Suppressor macrophage treated with lipopolysaccharide for 1 hour (primary cell): ENCODE data around the gene SYT11.
A peak's percentile ranks its signal among the peaks of the same experiment; 100 is the strongest.
"Not testable (repeated sequence)": the region's sequence is repeated elsewhere in the genome, so short reads cannot be mapped to it uniquely, and the experiment has no call there.

Experiments used
- DNase-seq, 3 donors: peaks; one replicate each; pipeline ENCODE4 v3.0.0-alpha.2; 2020 to 2022

Gene SYT11

DNA sequence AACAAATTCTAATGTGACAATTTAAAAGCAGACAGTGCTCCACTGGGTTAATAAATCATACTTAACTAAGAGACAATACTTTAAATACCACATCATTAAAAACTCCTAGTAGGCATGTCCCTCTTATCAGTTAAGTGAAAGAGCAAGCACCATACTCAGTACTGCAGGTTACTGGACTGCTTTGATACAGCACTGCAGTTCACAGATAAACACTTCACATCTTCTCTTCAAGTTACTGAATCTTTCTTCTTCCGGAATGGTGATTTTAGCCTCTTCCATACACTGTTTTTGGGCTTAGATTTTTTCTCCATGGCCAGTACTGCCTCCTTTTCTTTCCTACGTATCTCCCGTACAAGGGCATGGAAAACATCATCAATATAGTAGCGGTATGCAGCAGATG, 40.8 kb downstream of the SYT11 start:
- DNase-seq, result no peak

DNA sequence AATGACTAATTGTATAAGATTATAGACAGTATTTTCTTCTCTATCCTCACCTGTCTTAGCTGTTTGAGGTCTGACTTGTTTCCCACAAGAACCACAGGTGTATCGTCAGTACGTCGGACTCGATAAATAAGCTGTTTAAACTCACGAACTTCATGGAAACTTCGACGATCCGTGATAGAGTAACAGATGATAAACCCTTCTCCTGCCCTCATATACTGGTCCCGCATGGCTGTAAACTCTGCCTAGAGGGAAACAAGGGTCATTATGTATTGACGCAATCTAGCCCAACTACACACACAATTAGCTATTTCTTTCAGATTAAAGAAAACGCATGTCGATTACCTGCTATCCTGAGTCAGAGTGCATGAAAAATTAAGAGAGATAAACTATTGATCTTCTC, 44.9 kb downstream of the SYT11 start:
- no peak for DNase-seq

DNA sequence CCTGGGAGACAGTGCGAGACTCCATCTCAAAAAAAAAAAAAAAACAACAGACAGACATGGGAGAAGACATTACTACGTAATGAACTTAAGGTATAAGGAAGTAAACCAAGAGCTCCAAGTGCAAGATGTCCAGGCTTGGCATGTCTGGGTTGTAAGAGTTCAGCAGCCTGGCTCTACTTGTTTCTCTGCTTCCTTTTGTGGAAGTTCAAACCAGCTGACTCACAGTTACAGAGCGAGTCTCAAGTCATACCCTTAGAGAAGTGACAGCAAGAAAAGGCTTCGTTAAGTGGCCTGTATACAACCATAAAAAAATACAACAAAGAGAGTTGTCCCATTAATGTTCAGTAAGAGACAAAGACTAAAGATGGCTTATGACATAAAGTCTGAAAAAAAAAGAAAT, 50.5 kb downstream of the SYT11 start:
- DNase-seq, result peak; percentile 81 to 91 (median 86)

DNA sequence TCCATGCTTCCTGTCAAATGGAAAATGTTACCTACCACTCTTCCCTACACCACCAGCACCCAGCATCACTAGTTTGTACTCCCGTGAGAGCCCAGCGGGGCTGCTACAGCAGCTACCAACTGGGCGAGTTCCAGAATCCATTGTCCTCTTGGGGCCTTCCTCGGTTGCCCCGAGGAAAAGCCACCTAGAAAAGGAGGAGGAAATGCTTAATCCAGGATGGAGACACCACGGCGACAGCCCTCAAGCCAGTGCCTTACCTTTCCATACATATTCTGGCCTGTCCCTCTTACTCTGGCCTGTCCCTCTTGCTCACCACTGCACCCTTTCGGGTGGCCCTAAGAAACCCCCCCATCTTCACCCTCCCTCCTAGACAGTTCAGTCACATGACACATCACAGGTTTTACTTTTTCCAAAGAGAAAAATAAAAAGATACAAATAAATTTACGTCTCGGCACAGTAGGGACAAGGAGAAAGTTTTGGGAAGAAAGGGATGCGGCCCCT, 51.3 kb downstream of the SYT11 start:
- peak; percentile 30 to 43 (median 35) for DNase-seq

DNA sequence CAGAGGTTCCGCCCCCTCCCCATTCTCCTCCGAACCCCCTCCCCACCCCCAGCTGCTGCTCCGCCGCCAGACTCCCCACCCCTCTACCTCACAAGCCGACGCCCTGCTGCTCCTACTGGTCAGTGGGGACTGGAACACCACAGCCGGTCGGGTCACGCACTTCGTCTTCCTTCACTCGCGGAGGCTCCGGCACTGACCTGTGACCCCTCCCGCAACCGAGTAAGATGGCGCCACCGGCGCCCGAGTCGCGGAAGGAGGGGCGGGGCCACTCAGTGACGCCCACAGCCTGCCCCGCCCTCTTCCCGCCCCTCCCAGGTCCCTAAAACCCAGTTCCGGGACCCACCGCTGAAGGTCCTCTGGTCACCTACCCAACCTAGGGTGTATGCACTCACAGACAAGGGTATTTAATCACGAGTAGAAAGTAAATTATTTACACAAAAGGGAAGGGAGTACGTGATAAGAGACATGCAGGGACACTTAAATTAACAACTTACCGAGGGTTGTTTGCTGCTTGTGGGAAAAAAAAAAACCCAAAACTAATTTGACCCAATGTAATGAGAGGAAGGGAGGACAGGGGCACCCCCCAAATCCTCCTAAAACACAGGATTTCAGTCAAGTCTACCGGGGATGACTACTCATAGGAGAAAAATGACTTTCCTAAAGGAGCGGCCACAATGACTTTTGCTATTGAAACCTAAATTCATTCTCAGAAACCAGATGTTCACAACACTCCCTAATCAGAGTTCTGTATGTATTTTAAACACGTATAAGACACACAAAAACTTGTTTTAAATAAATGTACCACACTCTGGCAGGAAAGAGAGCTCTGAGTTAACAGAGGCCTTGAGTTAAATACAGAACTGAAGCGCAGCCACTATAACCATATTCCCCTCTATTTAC, 52.0 kb downstream of the SYT11 start, which contains the start of gene RIT1:
Gene RIT1 (minus strand): TSS at position 194 of the 900 bp plus-strand sequence. CDS start 588 bp downstream, outside the sequence.
- DNase-seq, result peak; percentile 91 to 97 (median 95)

DNA sequence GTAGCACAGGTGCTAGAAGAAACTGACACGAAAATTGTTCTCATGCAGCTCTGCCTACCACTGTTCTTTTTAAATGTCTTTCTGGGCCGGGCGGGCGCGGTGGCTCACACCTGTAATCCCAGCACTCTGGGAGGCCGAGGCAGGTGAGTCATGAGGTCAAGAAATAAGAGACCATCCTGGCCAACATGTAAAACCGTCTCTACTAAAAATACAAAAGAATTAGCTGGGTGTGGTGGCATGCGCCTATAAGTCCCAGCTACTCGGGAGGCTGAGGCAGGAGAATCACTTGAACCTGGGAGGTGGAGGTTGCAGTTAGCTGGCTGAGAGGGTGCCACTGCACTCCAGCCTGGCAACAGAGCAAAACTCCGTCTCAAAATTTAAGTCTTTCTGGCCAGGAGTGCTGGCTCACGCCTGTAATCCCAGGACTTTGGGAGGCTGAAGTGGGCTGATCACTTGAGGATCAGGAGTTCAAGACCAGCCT, 52.7 kb downstream of the SYT11 start:
- no peak for DNase-seq

DNA sequence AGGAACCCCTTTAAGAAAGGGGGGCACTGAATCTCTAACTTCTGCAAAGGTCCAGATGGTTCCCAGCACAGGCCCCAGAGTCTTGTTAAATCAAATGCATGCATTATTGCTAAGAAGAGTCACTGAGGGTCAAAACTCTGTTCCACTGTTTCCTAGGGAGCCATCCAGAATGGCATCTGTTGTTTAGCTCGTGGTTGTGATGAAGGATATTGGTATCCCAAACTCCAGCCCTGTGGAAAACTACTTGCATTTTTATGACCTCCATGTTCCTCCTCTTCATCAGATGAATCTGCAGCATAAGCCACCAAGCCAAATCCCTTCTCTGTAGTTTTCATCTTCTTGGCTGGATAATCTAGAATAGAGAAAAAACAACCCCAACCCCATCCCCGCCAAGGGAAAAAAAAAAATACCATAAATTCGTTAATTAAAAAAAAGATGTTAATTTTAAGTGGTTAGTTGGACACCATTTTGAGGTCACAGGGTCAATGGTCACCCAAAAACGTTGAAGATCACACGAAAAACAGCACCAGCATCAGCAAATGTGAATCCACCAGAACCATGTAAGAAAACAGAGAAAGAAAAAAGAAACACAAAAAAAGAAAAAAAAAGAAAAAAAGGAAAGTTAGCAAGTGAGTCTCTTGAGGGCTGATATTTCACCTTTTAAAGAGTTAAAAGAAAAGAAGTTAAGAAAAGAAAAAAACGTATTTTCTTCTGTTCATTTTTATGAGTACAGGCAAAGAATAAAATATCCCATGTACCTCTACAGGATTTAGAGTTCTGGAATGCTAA, 54.8 kb downstream of the SYT11 start:
- no peak for DNase-seq

DNA sequence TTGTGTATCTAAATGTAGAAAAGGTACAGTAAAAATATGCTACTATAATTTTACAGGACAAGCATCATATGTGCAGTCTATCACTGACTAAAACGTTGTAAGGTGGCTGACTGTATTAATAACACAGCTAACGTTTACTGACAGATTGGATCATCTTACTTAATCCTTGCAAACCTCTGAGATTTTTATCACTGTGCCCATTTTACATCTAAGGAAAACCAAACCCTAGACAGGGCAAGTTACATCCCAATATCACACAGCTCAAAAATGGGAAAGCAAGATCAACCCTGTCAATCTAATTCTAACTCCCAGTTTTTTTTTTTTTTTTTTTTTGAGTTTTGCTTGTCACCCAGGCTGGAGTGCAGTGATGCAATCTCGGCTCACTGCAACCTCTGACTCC, 59.3 kb downstream of the SYT11 start:
- DNase-seq, result no peak

DNA sequence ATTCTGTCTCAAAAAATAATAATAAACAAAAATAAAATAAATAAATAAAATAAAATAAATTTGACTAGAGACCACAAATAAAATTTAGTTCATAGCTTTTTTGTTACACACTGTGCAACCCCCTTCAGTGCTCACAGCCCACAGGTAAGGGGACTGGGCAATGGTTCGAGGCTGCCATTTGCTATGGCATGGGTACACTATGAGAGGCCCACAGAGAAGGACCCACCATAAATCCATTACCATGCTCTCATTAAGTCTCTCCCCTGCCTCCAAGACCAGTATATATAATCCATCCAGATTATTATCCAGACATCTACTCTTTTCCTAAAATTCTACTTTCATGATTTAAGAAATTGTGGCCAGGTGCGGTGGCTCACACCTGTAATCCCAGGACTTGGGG, 60.4 kb downstream of the SYT11 start:
- DNase-seq, result no peak

DNA sequence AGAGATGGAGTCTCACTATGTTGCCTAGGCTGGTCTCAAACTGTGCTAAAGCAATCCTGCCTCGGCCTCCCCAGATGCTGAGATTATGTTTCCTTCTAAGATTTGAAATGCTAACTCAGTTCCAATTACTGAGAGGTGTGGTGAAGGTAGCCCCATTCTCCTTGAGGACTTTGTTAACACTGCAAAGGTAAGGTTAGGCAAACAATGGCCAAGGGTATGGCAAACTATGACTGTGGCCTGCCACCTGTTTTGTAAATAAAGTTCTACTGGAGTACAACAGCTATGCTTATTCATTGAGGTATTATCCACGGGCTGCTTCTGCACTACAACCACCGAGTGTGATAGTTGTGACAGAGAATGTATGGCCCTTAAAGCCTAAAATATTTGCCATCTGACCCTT, 61.4 kb downstream of the SYT11 start:
- no peak for DNase-seq

DNA sequence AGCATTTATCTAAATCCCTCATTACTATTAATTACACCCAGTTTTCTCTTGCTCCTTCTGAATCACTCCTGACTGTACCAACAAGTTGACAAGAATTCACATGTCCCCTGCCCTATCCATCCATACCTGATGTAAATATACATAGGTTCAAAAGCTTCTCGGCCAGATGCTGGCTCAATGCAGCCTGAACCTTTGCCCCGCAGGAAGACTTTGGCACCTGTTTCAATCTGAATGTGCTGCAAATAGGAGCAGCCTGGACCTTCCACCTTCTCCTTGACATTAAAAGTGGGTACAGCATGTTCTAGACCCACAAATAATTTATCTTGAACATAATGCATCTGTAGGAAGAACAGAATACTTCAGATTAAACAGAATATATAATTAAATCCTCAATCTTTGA, 66.1 kb downstream of the SYT11 start:
- DNase-seq, result no peak

DNA sequence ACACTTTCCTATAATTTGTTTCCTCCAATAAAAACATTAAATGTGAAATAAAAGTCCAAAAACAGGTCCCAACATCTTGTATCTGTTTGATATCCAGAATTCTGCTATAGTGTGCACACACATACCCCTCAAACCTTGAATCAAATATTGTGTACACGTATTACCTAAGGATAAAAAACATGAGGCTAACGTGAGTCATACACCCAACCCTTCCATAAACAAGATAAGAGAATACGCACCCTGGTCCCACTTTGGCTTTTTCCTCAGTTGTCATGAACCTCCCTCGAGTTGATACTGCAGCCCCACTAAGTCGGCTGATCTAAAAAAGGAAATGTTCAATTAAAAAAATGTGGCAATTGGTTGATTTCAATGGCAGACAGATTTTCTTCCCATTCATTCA, 69.7 kb downstream of the SYT11 start:
- no peak for DNase-seq

DNA sequence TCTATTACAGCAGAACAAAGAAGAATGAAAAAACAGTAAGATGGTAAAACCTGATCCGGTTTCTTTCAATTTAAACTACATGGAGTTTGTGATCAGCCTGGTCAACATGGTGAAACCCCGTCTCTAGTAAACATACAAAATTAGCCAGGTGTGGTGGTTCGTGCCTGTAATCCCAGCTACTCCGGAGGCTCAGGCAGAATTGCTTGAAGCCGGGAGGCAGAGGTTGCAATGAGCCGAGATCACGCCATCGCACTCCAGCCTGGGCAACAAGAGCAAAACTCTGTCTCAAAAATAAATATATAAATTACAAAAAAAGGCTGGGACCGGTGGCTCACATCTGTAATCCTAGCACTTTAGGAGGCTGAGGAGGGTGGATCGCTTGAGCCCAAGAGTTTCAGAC, 71.4 kb downstream of the SYT11 start:
- not testable (repeated sequence) for DNase-seq

DNA sequence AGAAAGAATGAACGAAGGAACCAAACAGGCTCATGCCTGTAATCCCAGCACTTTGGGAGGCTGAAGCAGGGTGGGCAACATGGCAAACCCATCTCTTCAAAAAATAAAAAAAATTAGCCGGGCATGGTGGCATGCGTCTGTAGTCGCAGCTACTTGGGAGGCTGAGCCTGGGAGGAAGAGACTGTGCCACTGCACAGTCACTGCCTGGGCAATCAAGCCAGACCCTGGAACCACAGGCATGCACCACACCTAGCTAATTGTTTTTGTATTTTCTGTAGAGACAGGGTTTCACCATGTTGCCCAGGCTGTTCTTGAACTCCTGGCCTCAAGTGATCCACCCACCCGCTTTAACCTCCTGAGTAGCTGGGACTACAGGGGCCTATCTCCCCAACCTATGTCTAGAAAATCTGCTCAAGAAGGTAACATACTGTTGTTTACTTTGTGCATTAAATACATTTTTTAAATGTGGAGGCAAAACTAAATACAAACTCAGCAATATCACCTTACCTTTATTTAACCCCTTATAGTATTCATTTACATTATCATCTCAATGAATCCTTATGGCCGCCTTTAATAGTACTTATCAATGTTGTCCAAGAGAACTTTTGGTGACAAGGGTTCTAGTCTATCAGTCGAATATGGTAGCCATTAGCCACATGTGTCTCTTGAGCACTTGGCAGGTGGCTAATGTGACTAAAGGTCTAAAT, 72.1 kb downstream of the SYT11 start:
- DNase-seq, result no peak

DNA sequence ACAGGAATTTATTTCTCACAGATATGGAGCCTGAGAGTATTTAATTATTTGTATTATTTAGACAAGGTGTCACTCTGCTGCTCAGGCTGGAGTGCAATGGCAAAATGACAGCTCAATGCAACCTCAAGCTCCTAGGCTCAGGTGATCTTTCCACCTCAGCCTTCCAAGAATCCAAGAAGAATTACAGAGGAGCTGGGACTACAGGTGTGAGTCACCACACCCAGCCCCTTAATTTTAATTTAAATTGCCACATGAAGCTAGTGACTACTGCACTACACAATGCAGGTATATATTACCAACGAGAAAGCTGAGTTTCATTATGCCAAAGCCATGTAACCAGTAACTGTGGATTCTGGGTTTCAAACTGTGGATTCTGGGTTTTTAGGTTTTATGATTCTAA, 72.7 kb downstream of the SYT11 start:
- DNase-seq, result no peak

DNA sequence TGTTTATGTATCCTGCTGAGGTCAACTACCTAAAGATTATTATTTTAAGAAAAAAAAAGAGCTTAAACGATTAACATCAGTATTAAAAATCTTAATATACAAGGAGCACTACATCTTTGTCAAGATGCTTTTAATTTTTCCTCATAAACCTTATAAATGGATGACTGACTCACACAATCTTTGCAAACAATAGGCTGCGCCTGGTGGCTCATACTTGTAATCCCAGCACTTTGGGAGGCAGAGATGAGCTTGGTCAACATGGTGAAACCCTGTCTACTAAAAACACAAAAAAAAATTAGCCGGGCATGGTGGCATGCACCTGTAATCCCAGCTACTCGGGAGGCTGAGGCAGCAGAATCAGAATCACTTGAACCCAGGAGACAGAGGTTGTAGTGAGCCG, 73.1 kb downstream of the SYT11 start:
- DNase-seq, result no peak

DNA sequence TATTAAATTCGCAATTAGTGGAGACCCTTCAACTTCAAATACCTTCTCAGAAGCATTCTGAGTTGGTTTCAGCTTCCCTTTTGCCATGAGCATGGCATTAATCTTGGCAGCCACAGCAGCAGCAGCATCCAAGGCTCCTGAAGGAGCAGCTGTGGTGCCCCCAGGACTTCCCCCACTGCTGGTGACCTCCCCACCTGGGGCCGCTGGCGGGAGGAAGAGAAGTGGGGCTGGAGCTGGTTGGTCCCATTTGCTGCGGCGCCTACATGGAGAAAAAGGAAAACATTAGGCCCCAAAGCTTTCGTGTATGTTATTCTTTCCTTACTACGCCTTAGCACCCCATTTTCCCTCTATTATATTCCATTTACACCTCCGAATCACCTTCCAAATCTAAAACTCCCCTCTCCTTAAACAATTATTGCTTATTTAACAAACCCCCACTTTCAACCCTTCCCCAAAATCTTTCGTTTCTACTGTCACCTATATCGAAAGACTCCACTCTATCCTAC, 74.3 kb downstream of the SYT11 start:
- no peak for DNase-seq

DNA sequence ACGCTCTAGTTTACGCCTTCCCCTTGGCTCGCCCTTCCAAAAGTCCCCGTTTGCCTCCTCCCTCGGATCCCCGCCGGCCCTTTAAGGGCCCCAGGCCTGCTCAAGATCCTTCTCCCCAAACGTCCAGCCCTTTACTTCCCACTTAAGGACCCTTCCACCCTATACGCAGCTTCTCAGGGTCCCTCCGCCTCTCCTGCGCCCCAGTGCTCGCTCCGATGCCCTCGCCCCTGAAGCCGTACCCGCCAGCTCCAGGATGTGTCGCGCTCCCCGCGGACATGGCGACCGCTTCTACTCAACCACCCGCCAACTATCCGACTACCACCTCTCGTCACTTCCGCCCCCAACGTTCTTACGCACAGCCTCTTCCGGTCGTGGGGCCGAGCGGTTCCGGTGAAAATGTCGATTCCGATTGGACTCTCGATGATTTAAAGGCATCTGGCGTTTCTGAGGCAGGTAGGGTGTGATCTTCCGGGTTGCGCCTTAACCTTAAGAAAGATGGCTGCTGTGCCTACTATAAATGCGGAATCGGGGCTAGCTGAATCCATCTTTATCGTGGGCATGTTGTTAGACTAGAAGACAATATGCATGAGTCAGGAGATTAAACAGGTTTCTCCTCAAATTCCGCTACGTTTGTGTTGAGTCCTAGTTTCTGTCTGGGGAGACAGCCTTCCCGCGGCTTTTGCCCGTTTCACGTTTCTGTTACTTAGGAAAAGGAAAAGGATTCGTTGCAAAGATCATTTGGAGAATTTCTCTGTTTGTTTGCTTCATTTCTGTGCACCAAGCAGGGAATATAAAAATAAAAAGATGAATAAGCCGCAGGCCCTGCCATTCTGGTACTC, 74.9 kb downstream of the SYT11 start, which contains the start of gene KHDC4:
Gene KHDC4 (minus strand): TSS at position 317 of the 839 bp plus-strand sequence. CDS start 40 bp downstream, at position 277.
- DNase-seq, result peak; percentile 97 to 99 (median 99)
